Heart left ventricle (tissue), 16 donors: ENCODE data around the gene CCDC50. TPM values are rescaled to one million over a fixed set of nuclear protein-coding genes. Genes with fewer than 3 reads are reported as not detected.
A peak's percentile ranks its signal among the peaks of the same experiment; 100 is the strongest.

Experiments used
- ATAC-seq, 4 donors: fragments of 200-7000 bp; cut with Tn5 transposase; one replicate each; pipeline ENCODE4 v1.9.1; 2020 to 2022; ENCODE audit warnings: moderate library complexity in 4 of 4, mild to moderate bottlenecking in 3 of 4, moderate number of reproducible peaks in 1 of 4
- DNase-seq, 5 donors: peaks; one replicate each; pipeline ENCODE4 v3.0.0-alpha.2; 2020
- H3K27ac ChIP-seq, 12 donors: fragments of 200-600 bp; sonication (generic) in 4 of 12; one replicate each; pipeline versions ENCODE4 v1.5.0 to v1.8.0; 2016 to 2022; ENCODE audit warnings: mild to moderate bottlenecking in 2 of 12
- H3K27me3 ChIP-seq, 9 donors: fragments of 200-600 bp; sonication (generic) in 2 of 9; one replicate each; pipeline versions ENCODE4 v1.5.1 to v1.8.0; 2016 to 2022; ENCODE audit warnings: mild to moderate bottlenecking in 3 of 9
- H3K36me3 ChIP-seq, 9 donors: fragments of 200-600 bp; sonication (generic) in 2 of 9; one replicate each; pipeline versions ENCODE4 v1.5.0 to v1.8.0; 2018 to 2022; ENCODE audit warnings: mild to moderate bottlenecking in 2 of 9
- H3K4me1 ChIP-seq, 12 donors: fragments of 200-600 bp; sonication (generic) in 4 of 12; one replicate each; pipeline versions ENCODE4 v1.5.0 to v1.8.0; 2016 to 2022; ENCODE audit warnings: mild to moderate bottlenecking in 3 of 12
- H3K4me3 ChIP-seq, 12 donors: fragments of 200-600 bp; sonication (generic) in 4 of 12; one replicate each; pipeline versions ENCODE4 v1.5.0 to v1.8.0; 2017 to 2022; ENCODE audit warnings: mild to moderate bottlenecking in 9 of 12, moderate library complexity in 4 of 12
- H3K9me3 ChIP-seq, 12 donors: fragments of 200-600 bp; sonication (generic) in 4 of 12; one replicate each; pipeline versions ENCODE4 v1.5.0 to v1.8.0; 2016 to 2022; ENCODE audit warnings: mild to moderate bottlenecking in 1 of 12
- POLR2A ChIP-seq, 2 donors: fragments of 450-650 bp; IDR thresholded peaks; one replicate each; pipeline ENCODE4 v1.6.1; 2017; ENCODE audit warnings: antibody characterized with exemption in 2 of 2, mild to moderate bottlenecking in 2 of 2, moderate library complexity in 2 of 2
- WGBS, 4 donors: extraction: QIAGEN DNeasy Blood & Tissue Kit in 2 of 4; methylation state at CpG; one replicate each; pipeline versions ENCODE4 v1.1.5 to v1.1.7; 2013 to 2018; 5-methylcytosine and 5-hydroxymethylcytosine counted together
- intact Hi-C, 10 donors: fragments of 100-400 bp; cut with DNase I; formaldehyde crosslinking; loops; one replicate each; pipeline versions ENCODE4 v1.11.1 to v1.14.2; 2022
- polyA plus RNA-seq, 2 donors: library from polyadenylated mRNA; stranded (reverse); fragments of 200-250 nt; gene quantifications; one replicate each; pipeline ENCODE4 v1.2.3, GENCODE V29; 2013
- total RNA-seq, 9 donors: library from RNA; depleted of rRNA in 2 of 9; stranded (reverse); fragments of >200 nt in 2 of 9; fragmentation: NEBNext Ultra II Directional in 3 of 9; extraction: Animal tissue kit (Norgen Biotek cat#: 25700) in 3 of 9; gene quantifications; one replicate each; pipeline versions ENCODE4 v1.1.0 to v1.2.4, GENCODE V29; 2016 to 2023
- TF ChIP-seq, protein P1 (sequence below), 12 donors: fragments of 200-600 bp; sonication (generic) in 4 of 12; IDR thresholded peaks; one replicate each; pipeline versions ENCODE4 v1.5.0 to v1.8.0; 2018 to 2022; ENCODE audit warnings: antibody characterized with exemption in 12 of 12, mild to moderate bottlenecking in 5 of 12
- donor health status: ischemic (EF 13 %, LVEDD 7.1; RV severe dilation, severe dysfunction).
- donor health status: healthy with polysubstance abuse.
- donor health status: DM: no; HTN: yes; CAD: no.
- donor health status: DM: no; HTN: no; CAD: no.
- donor health status: ischemic (EF 25% LVEDD 6.9; RV normal size, moderate dysfunction).
- donor health status: ischemic (EF 25% LVEDD 5.7; RV mildly dilated, moderate dysfunction).
- donor health status: healthy.
- donor health status: DM: yes; HTN: yes; CAD: no.
- donor health status: ischemic (EF 35%, LVEDD 5.7; RV mildly dilated, moderate dysfunction).
- donor health status: nonischemic (EF 11% LVEDD 7.7; RV severe dilation, severe dysfunction).
- donor health status: DM: yes; HTN: yes; CAD: no.
- donor health status: PGD.
- donor health status: ischemic (EF 29% LVEDD 5.4; RV normal size, mild dysfunction).
- donor health status: nonischemic (EF 23%, LVEDD 6.1; RV moderate dilation, normal function).

CCDC50 gene
- total and polyA plus RNA-seq, 11 donors, result 16.1 to 75.7 (median 54.2) TPM

- Histone ChIP-seq H3K9me3 (no peaks in the 10 kb centered on the region), H3K27ac (no peak overlapping the region), H3K4me3 (no peak overlapping the region), H3K36me3 (no peaks in the 10 kb centered on the region), H3K27me3 (no peaks in the 10 kb centered on the region), H3K4me1 (no peaks in the 10 kb centered on the region)
- ATAC-seq, result no peak
- no peak for DNase-seq
- WGBS, 4 donors, result 83 to 96% (median 91%) methylated on average over 5 of the region's 5 CpGs
- intact Hi-C loops, result no loop called here
- no peak for TF ChIP-seq POLR2A (IDR thresholded peaks at IDR 0.05)
- TF ChIP-seq, protein P1, sequence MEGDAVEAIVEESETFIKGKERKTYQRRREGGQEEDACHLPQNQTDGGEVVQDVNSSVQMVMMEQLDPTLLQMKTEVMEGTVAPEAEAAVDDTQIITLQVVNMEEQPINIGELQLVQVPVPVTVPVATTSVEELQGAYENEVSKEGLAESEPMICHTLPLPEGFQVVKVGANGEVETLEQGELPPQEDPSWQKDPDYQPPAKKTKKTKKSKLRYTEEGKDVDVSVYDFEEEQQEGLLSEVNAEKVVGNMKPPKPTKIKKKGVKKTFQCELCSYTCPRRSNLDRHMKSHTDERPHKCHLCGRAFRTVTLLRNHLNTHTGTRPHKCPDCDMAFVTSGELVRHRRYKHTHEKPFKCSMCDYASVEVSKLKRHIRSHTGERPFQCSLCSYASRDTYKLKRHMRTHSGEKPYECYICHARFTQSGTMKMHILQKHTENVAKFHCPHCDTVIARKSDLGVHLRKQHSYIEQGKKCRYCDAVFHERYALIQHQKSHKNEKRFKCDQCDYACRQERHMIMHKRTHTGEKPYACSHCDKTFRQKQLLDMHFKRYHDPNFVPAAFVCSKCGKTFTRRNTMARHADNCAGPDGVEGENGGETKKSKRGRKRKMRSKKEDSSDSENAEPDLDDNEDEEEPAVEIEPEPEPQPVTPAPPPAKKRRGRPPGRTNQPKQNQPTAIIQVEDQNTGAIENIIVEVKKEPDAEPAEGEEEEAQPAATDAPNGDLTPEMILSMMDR (IDR thresholded peaks at IDR 0.05), result no peak
Measured at GRCh38 chr3:191314109-191314728, 15.0 kb upstream of the CCDC50 start.

GRCh38 chr3:191316876-191317603 lies 12.2 kb upstream of the CCDC50 start:
- 93 to 99% (median 96%) methylated on average over 23 to 40 of the region's 40 CpGs for WGBS, 4 donors
- Histone ChIP-seq H3K36me3 (no peaks in the 10 kb centered on the region), H3K27ac (no peak overlapping the region), H3K4me3 (no peak overlapping the region), H3K4me1 (no peaks in the 10 kb centered on the region), H3K27me3 (no peaks in the 10 kb centered on the region), H3K9me3 (no peaks in the 10 kb centered on the region)
- TF ChIP-seq, protein P1 (IDR thresholded peaks at IDR 0.05), result no peak
- no peak for TF ChIP-seq POLR2A (IDR thresholded peaks at IDR 0.05)
- ATAC-seq, result peak in 2 of 4 donors; percentile 10 to 24
- intact Hi-C loops, result no loop called here
- DNase-seq, result no peak

GRCh38 chr3:191320316-191320715 lies 8.9 kb upstream of the CCDC50 start:
- no peaks in the 10 kb centered on the region for H3K9me3 ChIP-seq
- H3K36me3 ChIP-seq, result no peaks in the 10 kb centered on the region
- H3K27me3 ChIP-seq, result no peaks in the 10 kb centered on the region
- TF ChIP-seq, protein P1 (IDR thresholded peaks at IDR 0.05), result no peak
- no peak for TF ChIP-seq POLR2A (IDR thresholded peaks at IDR 0.05)
- ATAC-seq, result no peak
- no peak for DNase-seq
- no peak overlapping the region for H3K27ac ChIP-seq
- H3K4me1 ChIP-seq, result no peaks in the 10 kb centered on the region
- no peak overlapping the region for H3K4me3 ChIP-seq
- intact Hi-C loops, result loop anchor here in 3 of 10 donors (10.0 kb wide), 3 partner anchors 64 to 76 kb away; no protein-coding TSS in a partner anchor
- WGBS, 4 donors, result 84 to 92% (median 90%) methylated on average over 5 of the region's 5 CpGs

- WGBS, 4 donors, result 95 to 97% (median 96%) methylated on average over 4 of the region's 4 CpGs
- Histone ChIP-seq H3K27ac (no peak overlapping the region), H3K9me3 (no peaks in the 10 kb centered on the region), H3K27me3 (no peaks in the 10 kb centered on the region), H3K36me3 (no peaks in the 10 kb centered on the region), H3K4me3 (no peak overlapping the region), H3K4me1 (no peaks in the 10 kb centered on the region)
- no peak for TF ChIP-seq POLR2A (IDR thresholded peaks at IDR 0.05)
- TF ChIP-seq, protein P1 (IDR thresholded peaks at IDR 0.05), result no peak
- intact Hi-C loops, result loop anchor here in 3 of 10 donors (10.0 kb wide), 3 partner anchors 64 to 76 kb away; no protein-coding TSS in a partner anchor
- DNase-seq (no peak), ATAC-seq (no peak)
Measured at GRCh38 chr3:191321019-191321767, 8.0 kb upstream of the CCDC50 start.
